Inferior parietal cortex (tissue), 1 donor: ENCODE measurements around the gene FAM131C.

Experiments used
- DNase-seq: peaks from one replicate; pipeline ENCODE4 v3.0.0-alpha.2; 2016; ENCODE audit errors: extremely low spot score

The FAM131C gene

GRCh38 chr1:16015960-16016901 lies 57.2 kb downstream of the FAM131C start:
- DNase-seq, result no peak

GRCh38 chr1:16015491-16015890 lies 58.0 kb downstream of the FAM131C start:
- no peak for DNase-seq

- DNase-seq, result no peak
Observed at GRCh38 chr1:16014509-16015482, 58.7 kb downstream of the FAM131C start.

- no peak for DNase-seq
Observed at GRCh38 chr1:16013908-16014258, 59.6 kb downstream of the FAM131C start.

GRCh38 chr1:16013220-16013907 lies 60.1 kb downstream of the FAM131C start:
- DNase-seq, result no peak

- no peak for DNase-seq
Observed at GRCh38 chr1:16012590-16013219, 60.7 kb downstream of the FAM131C start.

GRCh38 chr1:16011936-16012589 lies 61.4 kb downstream of the FAM131C start:
- DNase-seq, result no peak

GRCh38 chr1:16010837-16011236 lies 62.6 kb downstream of the FAM131C start:
- DNase-seq, result no peak

- no peak for DNase-seq
Observed at GRCh38 chr1:16009678-16010077, 63.8 kb downstream of the FAM131C start.

- peak; percentile 90 for DNase-seq
Observed at GRCh38 chr1:16009030-16009460, 64.4 kb downstream of the FAM131C start.
